ENCODE measurements around the gene KATNAL2. TPM values are rescaled to one million over a fixed set of nuclear protein-coding genes. Genes with fewer than 3 reads are reported as not detected.

The KATNAL2 gene
- total RNA-seq, 1 experiment from 2014 or later = 21.7 TPM

GRCh38 chr18:46909497-46909896 is 7.9 kb upstream of the KATNAL2 start:
- no peak overlapping the region for H3K56ac ChIP-seq (ENCODE audit: insufficient read length, low read depth, low read length)

More at GRCh38 chr18:46909497-46909896, 7.9 kb upstream of the KATNAL2 start:
- no peak overlapping the region for H3K23ac ChIP-seq (ENCODE audit: insufficient read length, low read depth, low read length)
- H4K20me1 ChIP-seq (ENCODE audit: control insufficient read depth, insufficient read depth, insufficient read length) = no peaks in the 10 kb centered on the region
- H2BK120ac ChIP-seq (ENCODE audit: low read depth, low read length, poor library complexity, severe bottlenecking) = no peak overlapping the region
- no peak overlapping the region for H3T11ph ChIP-seq (ENCODE audit: low read length)
- no peak overlapping the region for H2BK15ac ChIP-seq (ENCODE audit: low read depth, low read length)
- peaks cover 23% of the 10 kb centered on the region; the same call in 1 of the 2 replicates for H3K79me2 ChIP-seq (ENCODE audit: insufficient read depth, low read length)
- H3K9me3 ChIP-seq (ENCODE audit: control insufficient read depth, low read depth, low read length) = no peaks in the 10 kb centered on the region
- no peak overlapping the region for H4K91ac ChIP-seq (ENCODE audit: insufficient read length, low read depth, low read length)
- H3K9ac ChIP-seq (ENCODE audit: extremely low read depth, insufficient read length, low read length) = no peak overlapping the region
- H3K27ac ChIP-seq (ENCODE audit: insufficient read length, low read depth, low read length) = no peak overlapping the region
- H3K27ac Mint-ChIP-seq = peak overlapping the region in 2 of 3 experiments; percentile 80 to 86; a peak in 2 of 7 replicates
- H2BK5ac ChIP-seq (ENCODE audit: insufficient read length, low read length) = no peak overlapping the region
- no peak overlapping the region for H3K4me3 Mint-ChIP-seq
- no peaks in the 10 kb centered on the region for H3K27me3 Mint-ChIP-seq (ENCODE audit: low read depth)
- no peaks in the 10 kb centered on the region; the same call in 1 of the 2 replicates for H3K4me1 ChIP-seq (ENCODE audit: insufficient read depth, low read length)
- no peak overlapping the region for H3K14ac ChIP-seq (ENCODE audit: insufficient read depth, low read length)
- no peak overlapping the region for H3K18ac ChIP-seq (ENCODE audit: insufficient read length, low read depth, low read length)
- H4K5ac ChIP-seq (ENCODE audit: insufficient read length, low read depth, low read length) = no peak overlapping the region
- no peak overlapping the region for H2AFZ ChIP-seq (ENCODE audit: low read length)
- peaks cover 22 to 32% (median 27%) of the 10 kb centered on the region in 3 experiments for H3K36me3 Mint-ChIP-seq (ENCODE audit: insufficient read depth in 1 of 3, low read depth in 3 of 3)
- WGBS (ENCODE audit: extremely low coverage, insufficient read length, low lambda C conversion rate) = no CpG with 5 or more reads among the region's 3 CpGs
- H2BK20ac ChIP-seq (ENCODE audit: low read depth, low read length, poor library complexity, severe bottlenecking) = no peak overlapping the region
- no peaks in the 10 kb centered on the region for H3K23me2 ChIP-seq (ENCODE audit: insufficient read length, low read depth, low read length, poor library complexity, severe bottlenecking)
- H3K27me3 ChIP-seq (ENCODE audit: insufficient read depth, low read length) = no peaks in the 10 kb centered on the region
- H3K4ac ChIP-seq (ENCODE audit: low read depth, low read length) = no peak overlapping the region
- H3K79me1 ChIP-seq (ENCODE audit: insufficient read depth, low read depth, low read length, poor library complexity, severe bottlenecking) = peaks cover 16% of the 10 kb centered on the region
- no peak overlapping the region for H2AK5ac ChIP-seq (ENCODE audit: insufficient read length, low read length)
- no peak for DNase-seq
- H4K8ac ChIP-seq (replicated peaks; ENCODE audit: insufficient read length, low read depth, low read length) = no peak overlapping the region
- H3K9me3 Mint-ChIP-seq = peaks cover 7 to 16% of the 10 kb centered on the region in 2 experiments
- no peak overlapping the region for H3K4me2 ChIP-seq (ENCODE audit: insufficient read depth, insufficient read length, low read length)
- TF ChIP-seq, protein P1, sequence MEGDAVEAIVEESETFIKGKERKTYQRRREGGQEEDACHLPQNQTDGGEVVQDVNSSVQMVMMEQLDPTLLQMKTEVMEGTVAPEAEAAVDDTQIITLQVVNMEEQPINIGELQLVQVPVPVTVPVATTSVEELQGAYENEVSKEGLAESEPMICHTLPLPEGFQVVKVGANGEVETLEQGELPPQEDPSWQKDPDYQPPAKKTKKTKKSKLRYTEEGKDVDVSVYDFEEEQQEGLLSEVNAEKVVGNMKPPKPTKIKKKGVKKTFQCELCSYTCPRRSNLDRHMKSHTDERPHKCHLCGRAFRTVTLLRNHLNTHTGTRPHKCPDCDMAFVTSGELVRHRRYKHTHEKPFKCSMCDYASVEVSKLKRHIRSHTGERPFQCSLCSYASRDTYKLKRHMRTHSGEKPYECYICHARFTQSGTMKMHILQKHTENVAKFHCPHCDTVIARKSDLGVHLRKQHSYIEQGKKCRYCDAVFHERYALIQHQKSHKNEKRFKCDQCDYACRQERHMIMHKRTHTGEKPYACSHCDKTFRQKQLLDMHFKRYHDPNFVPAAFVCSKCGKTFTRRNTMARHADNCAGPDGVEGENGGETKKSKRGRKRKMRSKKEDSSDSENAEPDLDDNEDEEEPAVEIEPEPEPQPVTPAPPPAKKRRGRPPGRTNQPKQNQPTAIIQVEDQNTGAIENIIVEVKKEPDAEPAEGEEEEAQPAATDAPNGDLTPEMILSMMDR (conservative IDR thresholded peaks at IDR 0.05) = no peak
- peaks cover 28 to 37% of the 10 kb centered on the region in 2 experiments for H3K4me1 Mint-ChIP-seq
- H2BK12ac ChIP-seq (ENCODE audit: insufficient read length, low read depth, low read length) = no peak overlapping the region
